ENCODE measurements around the gene CFAP97D1. TPM values are rescaled to one million over a fixed set of nuclear protein-coding genes. Genes with fewer than 3 reads are reported as not detected.

CFAP97D1 gene
- total and polyA plus RNA-seq, 8 donors = 0.06 TPM; not detected in 7

DNA sequence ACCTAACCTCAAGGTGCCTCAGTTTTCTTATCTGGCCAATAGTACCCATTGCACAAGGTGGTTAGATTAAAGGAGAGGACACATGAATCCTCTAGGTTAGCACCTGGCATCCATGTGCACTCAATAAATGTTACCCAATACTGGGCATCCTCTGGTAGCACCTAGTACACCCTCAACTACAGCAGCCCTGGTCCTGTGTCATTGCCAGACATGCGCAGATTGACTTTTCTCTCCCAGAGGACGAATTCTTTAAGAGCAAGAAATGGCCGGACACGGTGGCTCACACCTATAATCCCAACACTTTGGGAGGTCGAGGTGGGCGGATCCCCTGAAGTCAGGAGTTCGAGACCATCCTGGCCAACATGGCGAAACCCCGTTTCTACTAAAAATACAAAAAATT is 8.8 kb upstream of the CFAP97D1 start:
- ATAC-seq = no peak

DNA sequence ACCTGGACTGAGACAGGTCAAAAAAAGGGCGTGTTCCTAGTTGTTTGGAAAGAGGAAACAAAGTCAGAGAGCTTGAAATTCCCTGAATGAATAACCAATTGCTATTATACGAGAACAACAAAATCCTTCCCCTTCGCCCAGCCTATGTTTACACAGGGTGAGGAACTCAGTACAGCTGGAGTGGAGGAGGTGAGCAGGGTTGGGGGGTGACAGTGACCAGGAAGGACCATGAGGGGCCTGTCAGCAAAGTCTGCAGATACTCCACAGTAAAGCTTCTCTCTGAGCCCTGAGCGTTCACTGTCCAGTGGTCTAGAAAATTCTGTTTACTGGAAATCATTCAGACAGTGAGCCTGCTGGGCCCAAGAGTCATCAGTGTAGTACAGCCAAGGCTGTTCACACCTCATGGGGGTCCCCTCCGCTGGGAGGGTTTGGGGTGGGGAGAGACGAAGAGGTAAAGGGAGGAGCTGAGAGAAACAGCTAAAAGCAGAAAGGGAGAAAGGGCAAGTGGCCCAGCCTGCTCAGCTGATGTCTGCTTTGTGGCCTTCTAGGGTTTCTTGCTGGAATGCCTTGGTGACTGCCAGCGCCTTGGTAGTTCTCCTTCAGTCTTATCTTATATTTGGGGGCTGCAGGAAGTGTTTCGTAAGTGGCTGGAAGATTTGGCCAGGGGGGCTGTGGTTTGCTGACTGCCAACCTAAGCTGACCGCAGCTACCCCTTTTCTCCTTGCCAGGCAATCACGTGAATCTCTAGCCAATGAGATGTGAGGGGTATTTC is 7.2 kb upstream of the CFAP97D1 start:
- Histone ChIP-seq H3K27ac (peak overlapping the region in 2 of 4 donors; percentile 41 to 53), H3K4me1 (peaks cover 13 to 30% (median 15%) of the 10 kb centered on the region in 3 donors), H3K27me3 (no peaks in the 10 kb centered on the region), H3K36me3 (peaks cover 0 to 46% (median 22%) of the 10 kb centered on the region in 3 donors), H3K9me3 (no peaks in the 10 kb centered on the region), H3K4me3 (no peak overlapping the region)
- peak in 2 of 4 donors; percentile 3 to 39 for ATAC-seq
- WGBS, 2 donors = 74 to 79% methylated on average over 9 to 10 of the region's 10 CpGs
- peak in 1 of 6 donors; percentile 31 for DNase-seq
- intact Hi-C loops (cut with DNase I) = no loop called here
- TF ChIP-seq, protein P1, sequence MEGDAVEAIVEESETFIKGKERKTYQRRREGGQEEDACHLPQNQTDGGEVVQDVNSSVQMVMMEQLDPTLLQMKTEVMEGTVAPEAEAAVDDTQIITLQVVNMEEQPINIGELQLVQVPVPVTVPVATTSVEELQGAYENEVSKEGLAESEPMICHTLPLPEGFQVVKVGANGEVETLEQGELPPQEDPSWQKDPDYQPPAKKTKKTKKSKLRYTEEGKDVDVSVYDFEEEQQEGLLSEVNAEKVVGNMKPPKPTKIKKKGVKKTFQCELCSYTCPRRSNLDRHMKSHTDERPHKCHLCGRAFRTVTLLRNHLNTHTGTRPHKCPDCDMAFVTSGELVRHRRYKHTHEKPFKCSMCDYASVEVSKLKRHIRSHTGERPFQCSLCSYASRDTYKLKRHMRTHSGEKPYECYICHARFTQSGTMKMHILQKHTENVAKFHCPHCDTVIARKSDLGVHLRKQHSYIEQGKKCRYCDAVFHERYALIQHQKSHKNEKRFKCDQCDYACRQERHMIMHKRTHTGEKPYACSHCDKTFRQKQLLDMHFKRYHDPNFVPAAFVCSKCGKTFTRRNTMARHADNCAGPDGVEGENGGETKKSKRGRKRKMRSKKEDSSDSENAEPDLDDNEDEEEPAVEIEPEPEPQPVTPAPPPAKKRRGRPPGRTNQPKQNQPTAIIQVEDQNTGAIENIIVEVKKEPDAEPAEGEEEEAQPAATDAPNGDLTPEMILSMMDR (IDR thresholded peaks at IDR 0.05) = no peak
- no peak for FAIRE-seq

More for the DNA sequence above, 8.8 kb upstream of the CFAP97D1 start:
- no peaks in the 10 kb centered on the region for H3K9me3 ChIP-seq
- H3K4me3 ChIP-seq = no peak overlapping the region
- no peaks in the 10 kb centered on the region for H3K27me3 ChIP-seq
- H3K27ac ChIP-seq = no peak overlapping the region
- FAIRE-seq (no peak), DNase-seq (no peak)
- H3K4me1 ChIP-seq = peaks cover 7 to 17% (median 9%) of the 10 kb centered on the region in 3 donors
- H3K36me3 ChIP-seq = peaks cover 0 to 48% (median 22%) of the 10 kb centered on the region in 3 donors
- TF ChIP-seq, protein P1 (IDR thresholded peaks at IDR 0.05) = no peak
- intact Hi-C loops (cut with DNase I) = no loop called here
- WGBS, 2 donors = 80 to 92% methylated on average over 9 of the region's 9 CpGs

DNA sequence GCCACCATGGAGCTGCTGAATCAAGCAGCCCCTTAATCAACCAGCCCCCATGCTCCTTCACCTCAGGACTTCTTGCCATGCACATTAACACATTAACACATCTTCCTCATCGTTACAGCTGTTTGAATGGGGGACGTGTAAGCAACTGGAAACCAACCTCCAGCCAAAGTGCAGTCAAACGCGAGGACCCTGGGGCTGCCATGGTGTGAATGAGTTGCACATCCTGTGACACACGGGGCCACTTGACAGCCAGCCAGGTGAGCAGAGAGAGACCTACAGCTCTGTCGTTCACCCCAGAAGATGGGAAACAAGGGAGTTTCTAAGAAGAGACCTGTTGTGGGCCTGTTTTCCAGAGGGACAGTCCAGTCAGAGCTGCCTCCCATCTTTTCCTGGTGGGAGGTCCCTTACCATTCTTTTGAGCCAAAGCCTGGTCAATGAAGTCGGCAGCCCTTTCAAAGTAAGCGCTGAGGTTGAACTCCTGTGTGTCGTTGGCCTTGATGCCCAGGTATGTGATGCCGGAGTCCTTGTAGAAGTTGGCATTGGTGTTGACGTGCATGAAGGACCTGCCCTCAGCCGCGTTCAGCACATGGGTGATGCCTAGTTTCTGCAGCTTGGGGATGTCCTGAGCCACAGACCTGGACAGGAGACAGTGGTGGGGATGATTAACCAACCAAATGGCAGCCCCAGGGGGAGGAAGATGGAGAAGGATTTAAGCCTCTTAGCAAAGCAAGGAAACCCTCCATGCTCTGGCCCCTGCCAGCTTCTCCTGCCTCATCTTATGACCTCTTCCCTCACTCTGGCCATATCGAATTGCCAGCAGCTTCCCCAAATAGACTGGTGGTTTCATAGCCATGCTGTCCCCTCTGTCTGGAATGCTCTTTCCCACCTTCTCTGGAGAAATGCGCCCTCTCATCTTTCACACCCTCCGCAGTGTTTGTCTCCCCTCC is 5.7 kb upstream of the CFAP97D1 start:
- DNase-seq (peak in 1 of 6 donors; percentile 33), FAIRE-seq (no peak), ATAC-seq (no peak)
- H3K9me3 ChIP-seq = no peaks in the 10 kb centered on the region
- intact Hi-C loops (cut with DNase I) = no loop called here
- no peak overlapping the region for H3K27ac ChIP-seq
- peaks cover 0 to 31% (median 18%) of the 10 kb centered on the region in 3 donors for H3K36me3 ChIP-seq
- TF ChIP-seq, protein P1 (IDR thresholded peaks at IDR 0.05) = no peak
- H3K4me1 ChIP-seq = peaks cover 13 to 30% (median 15%) of the 10 kb centered on the region in 3 donors
- WGBS, 2 donors = 92 to 93% methylated on average over 16 of the region's 16 CpGs
- H3K4me3 ChIP-seq = no peak overlapping the region
- no peaks in the 10 kb centered on the region for H3K27me3 ChIP-seq

DNA sequence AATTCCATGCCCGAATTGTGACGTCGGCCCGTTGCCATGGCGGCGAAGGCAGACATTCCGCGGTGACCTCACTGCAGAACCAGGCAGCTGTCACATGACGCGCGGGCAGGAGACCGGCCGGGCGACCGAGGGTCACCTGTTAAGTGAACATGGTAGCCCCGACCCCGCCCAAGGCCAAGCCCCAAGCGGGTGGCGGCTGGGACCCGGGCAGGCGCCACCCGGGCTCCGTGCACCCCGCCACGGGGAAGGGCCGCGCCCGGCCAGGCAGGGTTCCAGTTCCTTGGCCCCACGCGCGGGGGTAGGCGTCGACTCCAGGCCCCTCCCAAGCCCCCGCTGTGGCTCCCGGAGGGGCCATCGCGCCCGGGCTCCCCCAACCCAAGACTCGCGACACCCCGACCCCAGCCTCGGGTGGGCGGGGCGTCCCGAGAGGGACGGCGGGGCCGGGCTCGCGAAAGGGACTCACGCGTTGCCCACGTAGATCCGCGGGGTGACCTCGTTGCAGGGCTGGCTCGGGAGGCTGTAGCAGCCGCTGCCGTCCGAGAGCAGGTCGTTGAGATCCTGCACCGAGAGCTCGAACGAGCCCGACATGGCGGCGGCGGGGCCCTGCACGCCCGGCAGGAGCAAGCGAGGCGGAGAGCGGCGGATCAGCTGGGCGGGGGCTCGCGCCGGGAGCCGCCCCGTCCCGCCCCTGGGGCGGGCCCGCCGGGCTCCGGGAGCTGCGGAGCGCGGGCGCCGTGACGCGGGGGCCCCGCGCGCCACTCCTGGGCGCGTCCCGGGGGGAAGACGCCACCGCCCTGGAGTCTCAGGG is 1.7 kb upstream of the CFAP97D1 start, which contains the start of gene DUSP3:
Gene DUSP3, minus strand, starts transcription at position 641 of the 808 bp plus-strand sequence. Its CDS starts 53 bp downstream, at position 588.
- peak within 1 kb of the TSS; percentile 49 to 100 (median 98) for H3K4me3 ChIP-seq
- no peaks in the 10 kb centered on the region for H3K9me3 ChIP-seq
- no peaks in the 10 kb centered on the region for H3K27me3 ChIP-seq
- TF ChIP-seq, protein P1 (IDR thresholded peaks at IDR 0.05) = no peak
- intact Hi-C loops (cut with DNase I) = no loop called here
- ATAC-seq (peak; percentile 91 to 96 (median 95)), FAIRE-seq (no peak), DNase-seq (peak; percentile 95 to 98 (median 97))
- H3K27ac ChIP-seq = peak within 1 kb of the TSS; percentile 100
- H3K36me3 ChIP-seq = peaks cover 0 to 13% (median 11%) of the 10 kb centered on the region in 3 donors
- peaks cover 6 to 15% (median 6%) of the 10 kb centered on the region in 3 donors for H3K4me1 ChIP-seq
- WGBS, 2 donors = 0% methylated on average over 66 to 100 of the region's 100 CpGs

Data from pancreas (tissue), 10 donors.